ENCODE results near the gene BCL2L2.

BCL2L2 gene

DNA sequence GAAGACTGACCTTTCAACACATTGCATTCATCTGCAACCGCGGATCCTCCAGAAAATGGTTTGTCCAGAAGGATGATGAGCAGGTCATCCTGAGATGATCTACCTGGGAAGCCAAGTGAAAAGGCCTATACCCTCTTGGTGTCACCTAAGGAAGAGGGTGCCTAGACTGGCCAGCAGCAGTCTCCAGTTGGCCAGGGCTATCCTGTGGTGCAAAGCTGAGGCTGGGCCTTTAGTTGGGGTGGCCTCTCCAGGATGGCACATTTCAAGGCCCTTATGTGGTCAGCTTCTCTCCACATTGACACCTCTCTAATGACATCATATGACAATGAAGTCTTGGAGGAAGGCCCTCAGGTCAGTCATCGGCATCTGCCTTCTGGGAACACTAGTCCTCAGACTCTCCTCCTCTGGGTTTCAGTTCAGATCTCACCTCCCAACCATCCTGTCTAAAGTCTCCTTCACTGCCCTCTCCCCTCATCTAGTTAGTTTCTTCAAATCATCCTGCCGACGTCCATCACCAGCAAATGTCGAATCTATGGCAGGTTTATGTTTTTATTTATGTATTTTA lies 49.3 kb downstream of the BCL2L2 start:
- H3K23ac ChIP-seq (ENCODE audit: low read length), result no peak overlapping the region
- no peak overlapping the region for H3K4me2 ChIP-seq (ENCODE audit: low read length)
- H3K4ac ChIP-seq (ENCODE audit: low read depth, low read length), result no peak overlapping the region
- H3K27me3 ChIP-seq (ENCODE audit: insufficient read depth, low read length, poor library complexity), result no peaks in the 10 kb centered on the region
- H3K27ac ChIP-seq (ENCODE audit: low read depth, low read length), result no peak overlapping the region
- no peak overlapping the region for H3K56ac ChIP-seq (ENCODE audit: low read length)
- no peak overlapping the region for H2AK5ac ChIP-seq (ENCODE audit: low read length)
- no peak overlapping the region for H3K9ac ChIP-seq (ENCODE audit: low read length)
- no peaks in the 10 kb centered on the region for H3K79me2 ChIP-seq (ENCODE audit: control insufficient read depth, insufficient read depth, low read length)
- no peak overlapping the region for H2BK15ac ChIP-seq (replicated peaks; ENCODE audit: low read depth)
- H3K4me3 ChIP-seq (ENCODE audit: low read length), result no peak overlapping the region
- no peak for DNase-seq
- H3K18ac ChIP-seq (ENCODE audit: low read length), result no peak overlapping the region
- no peak overlapping the region for H2BK120ac ChIP-seq (ENCODE audit: low read depth, low read length)
- H3K79me1 ChIP-seq (ENCODE audit: low read length), result no peaks in the 10 kb centered on the region
- no peak overlapping the region for H2BK5ac ChIP-seq (ENCODE audit: low read length)
- H4K8ac ChIP-seq (ENCODE audit: low read depth, low read length), result no peak overlapping the region
- no CpG with 5 or more reads among the region's 6 CpGs for WGBS (ENCODE audit: extremely low coverage, insufficient coverage, low lambda C conversion rate)
- H3K4me1 ChIP-seq (ENCODE audit: control insufficient read depth, low read depth, low read length), result peaks cover 2% of the 10 kb centered on the region
- no peaks in the 10 kb centered on the region for H3K36me3 ChIP-seq (ENCODE audit: control insufficient read depth, insufficient read depth, low read length)
- no peak overlapping the region for H4K5ac ChIP-seq (ENCODE audit: low read length)

DNA sequence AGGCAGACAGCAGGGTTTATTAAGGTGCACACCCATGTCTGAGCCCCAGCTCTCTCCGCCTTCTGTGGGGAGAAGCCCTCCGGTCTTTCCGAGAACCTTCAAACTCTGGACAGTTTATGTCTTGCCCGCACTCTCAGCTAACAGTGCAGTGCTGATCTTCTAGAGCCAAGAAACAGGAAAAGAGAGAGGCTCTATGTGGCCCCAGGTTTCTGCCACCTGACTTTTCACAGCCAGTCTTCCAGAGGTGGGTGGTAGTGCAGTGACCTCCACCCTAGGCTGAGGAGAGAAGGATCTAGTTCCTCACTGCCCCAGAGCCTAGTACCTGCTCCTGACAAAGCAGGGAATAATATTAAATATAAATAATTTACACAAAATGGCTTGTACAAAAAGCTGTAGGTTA lies 50.0 kb downstream of the BCL2L2 start:
- no peak overlapping the region for H3K4me3 ChIP-seq (ENCODE audit: low read length)
- H2BK120ac ChIP-seq (ENCODE audit: low read depth, low read length), result no peak overlapping the region
- DNase-seq, result no peak
- WGBS (ENCODE audit: extremely low coverage, insufficient coverage, low lambda C conversion rate), result no CpG with 5 or more reads among the region's 4 CpGs
- H3K4me2 ChIP-seq (ENCODE audit: low read length), result no peak overlapping the region
- no peak overlapping the region for H3K4ac ChIP-seq (ENCODE audit: low read depth, low read length)
- H3K56ac ChIP-seq (ENCODE audit: low read length), result no peak overlapping the region
- peaks cover 2% of the 10 kb centered on the region for H3K4me1 ChIP-seq (ENCODE audit: control insufficient read depth, low read depth, low read length)
- H4K5ac ChIP-seq (ENCODE audit: low read length), result no peak overlapping the region
- no peak overlapping the region for H3K18ac ChIP-seq (ENCODE audit: low read length)
- no peak overlapping the region for H4K8ac ChIP-seq (ENCODE audit: low read depth, low read length)
- no peak overlapping the region for H3K27ac ChIP-seq (ENCODE audit: low read depth, low read length)
- H2AK5ac ChIP-seq (ENCODE audit: low read length), result no peak overlapping the region
- no peak overlapping the region for H3K9ac ChIP-seq (ENCODE audit: low read length)
- H3K79me2 ChIP-seq (ENCODE audit: control insufficient read depth, insufficient read depth, low read length), result no peaks in the 10 kb centered on the region
- H2BK5ac ChIP-seq (ENCODE audit: low read length), result no peak overlapping the region
- H3K27me3 ChIP-seq (ENCODE audit: insufficient read depth, low read length, poor library complexity), result no peaks in the 10 kb centered on the region
- no peak overlapping the region for H2BK15ac ChIP-seq (replicated peaks; ENCODE audit: low read depth)
- no peaks in the 10 kb centered on the region for H3K36me3 ChIP-seq (ENCODE audit: control insufficient read depth, insufficient read depth, low read length)
- no peak overlapping the region for H3K23ac ChIP-seq (ENCODE audit: low read length)
- H3K79me1 ChIP-seq (ENCODE audit: low read length), result peaks cover 1% of the 10 kb centered on the region

DNA sequence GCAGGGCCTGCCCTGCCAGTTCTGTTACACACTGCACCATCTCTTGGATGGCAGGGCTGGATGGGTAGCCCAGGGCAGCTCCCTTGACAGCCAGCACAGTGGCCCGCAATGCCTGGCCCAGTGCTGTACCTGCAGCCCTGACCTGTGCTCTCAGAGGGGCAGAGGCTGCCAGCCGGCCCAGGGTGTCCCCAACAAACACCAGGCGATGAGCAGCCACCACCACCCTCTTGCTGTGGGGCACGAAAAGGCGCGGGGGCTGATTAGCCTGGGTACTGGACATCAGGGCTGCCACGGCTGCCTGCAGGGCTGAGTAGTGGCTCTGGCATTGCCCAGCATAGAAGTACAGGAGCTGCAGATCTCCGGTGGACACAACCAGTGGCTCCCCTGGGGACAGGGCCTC lies 50.6 kb downstream of the BCL2L2 start:
- H3K9ac ChIP-seq (ENCODE audit: low read length), result no peak overlapping the region
- H3K27ac ChIP-seq (ENCODE audit: low read depth, low read length), result no peak overlapping the region
- peaks cover 6% of the 10 kb centered on the region for H3K79me1 ChIP-seq (ENCODE audit: low read length)
- H3K36me3 ChIP-seq (ENCODE audit: control insufficient read depth, insufficient read depth, low read length), result no peaks in the 10 kb centered on the region
- no peak overlapping the region for H4K8ac ChIP-seq (ENCODE audit: low read depth, low read length)
- WGBS (ENCODE audit: extremely low coverage, insufficient coverage, low lambda C conversion rate), result no CpG with 5 or more reads among the region's 8 CpGs
- no peaks in the 10 kb centered on the region for H3K27me3 ChIP-seq (ENCODE audit: insufficient read depth, low read length, poor library complexity)
- no peak overlapping the region for H2BK120ac ChIP-seq (ENCODE audit: low read depth, low read length)
- no peak overlapping the region for H2BK15ac ChIP-seq (replicated peaks; ENCODE audit: low read depth)
- no peak overlapping the region for H3K4ac ChIP-seq (ENCODE audit: low read depth, low read length)
- H4K5ac ChIP-seq (ENCODE audit: low read length), result no peak overlapping the region
- H2AK5ac ChIP-seq (ENCODE audit: low read length), result no peak overlapping the region
- no peak overlapping the region for H3K18ac ChIP-seq (ENCODE audit: low read length)
- H3K56ac ChIP-seq (ENCODE audit: low read length), result no peak overlapping the region
- no peak overlapping the region for H2BK5ac ChIP-seq (ENCODE audit: low read length)
- H3K4me1 ChIP-seq (ENCODE audit: control insufficient read depth, low read depth, low read length), result peaks cover 2% of the 10 kb centered on the region
- no peak overlapping the region for H3K23ac ChIP-seq (ENCODE audit: low read length)
- no peak for DNase-seq
- H3K4me3 ChIP-seq (ENCODE audit: low read length), result no peak overlapping the region
- no peaks in the 10 kb centered on the region for H3K79me2 ChIP-seq (ENCODE audit: control insufficient read depth, insufficient read depth, low read length)
- no peak overlapping the region for H3K4me2 ChIP-seq (ENCODE audit: low read length)

DNA sequence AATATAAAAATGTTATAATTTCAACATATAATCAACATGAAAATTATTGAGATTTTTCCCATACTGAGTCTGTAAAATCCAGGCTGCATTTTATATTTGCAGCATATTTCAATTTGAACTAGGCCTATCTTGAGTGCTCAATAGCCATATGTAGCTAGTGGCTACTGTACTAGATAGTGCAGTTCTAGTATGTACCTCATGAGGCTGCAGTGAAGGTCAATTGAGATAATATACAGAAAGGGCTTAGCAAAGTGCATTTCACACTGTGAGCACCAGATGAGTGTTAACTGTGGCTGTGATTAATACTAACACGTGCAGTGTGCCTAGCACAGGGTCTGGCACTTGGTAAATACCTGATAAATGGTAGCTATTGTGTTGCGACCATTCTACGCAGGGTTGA lies 51.4 kb downstream of the BCL2L2 start:
- no peak overlapping the region for H2BK15ac ChIP-seq (replicated peaks; ENCODE audit: low read depth)
- H3K79me1 ChIP-seq (ENCODE audit: low read length), result peaks cover 6% of the 10 kb centered on the region
- no peak overlapping the region for H3K23ac ChIP-seq (ENCODE audit: low read length)
- no peak overlapping the region for H3K18ac ChIP-seq (ENCODE audit: low read length)
- no peak overlapping the region for H3K56ac ChIP-seq (ENCODE audit: low read length)
- H3K4me3 ChIP-seq (ENCODE audit: low read length), result no peak overlapping the region
- no peaks in the 10 kb centered on the region for H3K79me2 ChIP-seq (ENCODE audit: control insufficient read depth, insufficient read depth, low read length)
- no peak for DNase-seq
- no peak overlapping the region for H3K27ac ChIP-seq (ENCODE audit: low read depth, low read length)
- peaks cover 2% of the 10 kb centered on the region for H3K4me1 ChIP-seq (ENCODE audit: control insufficient read depth, low read depth, low read length)
- no peak overlapping the region for H3K4me2 ChIP-seq (ENCODE audit: low read length)
- no CpG with 5 or more reads among the region's 3 CpGs for WGBS (ENCODE audit: extremely low coverage, insufficient coverage, low lambda C conversion rate)
- no peak overlapping the region for H2AK5ac ChIP-seq (ENCODE audit: low read length)
- H3K36me3 ChIP-seq (ENCODE audit: control insufficient read depth, insufficient read depth, low read length), result no peaks in the 10 kb centered on the region
- H2BK120ac ChIP-seq (ENCODE audit: low read depth, low read length), result no peak overlapping the region
- H3K4ac ChIP-seq (ENCODE audit: low read depth, low read length), result no peak overlapping the region
- H2BK5ac ChIP-seq (ENCODE audit: low read length), result no peak overlapping the region
- H3K27me3 ChIP-seq (ENCODE audit: insufficient read depth, low read length, poor library complexity), result no peaks in the 10 kb centered on the region
- no peak overlapping the region for H4K5ac ChIP-seq (ENCODE audit: low read length)
- no peak overlapping the region for H3K9ac ChIP-seq (ENCODE audit: low read length)
- H4K8ac ChIP-seq (ENCODE audit: low read depth, low read length), result no peak overlapping the region

DNA sequence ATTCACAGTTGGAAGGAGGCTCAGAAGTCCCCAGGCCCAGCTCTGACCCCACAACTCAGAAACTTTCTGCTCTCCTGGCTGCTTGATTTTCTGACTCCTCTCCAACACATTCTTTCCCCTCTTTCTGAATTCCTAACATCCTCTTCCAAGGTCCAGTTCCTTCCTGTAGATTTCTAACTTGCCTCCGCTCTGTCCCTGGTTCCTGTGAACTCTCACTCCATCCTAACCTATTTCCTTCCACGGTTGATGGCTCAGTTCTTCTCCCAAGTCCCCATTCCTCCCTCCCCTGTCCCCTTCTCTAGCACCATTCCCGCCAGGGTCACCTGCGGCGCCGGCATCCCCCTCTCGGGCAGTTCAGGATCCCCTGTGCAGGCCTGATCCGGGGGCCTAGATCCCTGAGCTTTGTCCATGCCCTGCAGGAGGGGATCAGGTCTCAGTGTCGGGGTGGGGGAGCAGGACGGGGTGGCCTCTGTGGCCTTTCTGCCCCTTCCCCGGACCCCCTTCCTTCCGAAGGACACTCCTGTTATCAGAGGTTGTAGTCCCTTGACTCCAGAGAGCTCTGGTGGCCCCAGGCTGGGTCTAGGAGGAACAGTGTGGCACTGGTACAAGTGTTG lies 52.0 kb downstream of the BCL2L2 start:
- Histone ChIP-seq H3K27me3 (ENCODE audit: insufficient read depth, low read length, poor library complexity) (no peaks in the 10 kb centered on the region), H3K18ac (ENCODE audit: low read length) (no peak overlapping the region), H3K27ac (ENCODE audit: low read depth, low read length) (no peak overlapping the region), H3K23ac (ENCODE audit: low read length) (no peak overlapping the region), H3K56ac (ENCODE audit: low read length) (no peak overlapping the region), H3K9ac (ENCODE audit: low read length) (no peak overlapping the region), H2AK5ac (ENCODE audit: low read length) (no peak overlapping the region), H3K4me2 (ENCODE audit: low read length) (no peak overlapping the region), H4K5ac (ENCODE audit: low read length) (no peak overlapping the region), H3K4ac (ENCODE audit: low read depth, low read length) (no peak overlapping the region), H2BK120ac (ENCODE audit: low read depth, low read length) (no peak overlapping the region), H3K4me3 (ENCODE audit: low read length) (no peak overlapping the region), H3K79me2 (ENCODE audit: control insufficient read depth, insufficient read depth, low read length) (no peaks in the 10 kb centered on the region), H2BK5ac (ENCODE audit: low read length) (no peak overlapping the region), H2BK15ac (replicated peaks; ENCODE audit: low read depth) (no peak overlapping the region), H4K8ac (ENCODE audit: low read depth, low read length) (no peak overlapping the region), H3K4me1 (ENCODE audit: control insufficient read depth, low read depth, low read length) (no peaks in the 10 kb centered on the region), H3K79me1 (ENCODE audit: low read length) (peaks cover 8% of the 10 kb centered on the region), H3K36me3 (ENCODE audit: control insufficient read depth, insufficient read depth, low read length) (no peaks in the 10 kb centered on the region)
- WGBS (ENCODE audit: extremely low coverage, insufficient coverage, low lambda C conversion rate), result no CpG with 5 or more reads among the region's 12 CpGs
- no peak for DNase-seq

DNA sequence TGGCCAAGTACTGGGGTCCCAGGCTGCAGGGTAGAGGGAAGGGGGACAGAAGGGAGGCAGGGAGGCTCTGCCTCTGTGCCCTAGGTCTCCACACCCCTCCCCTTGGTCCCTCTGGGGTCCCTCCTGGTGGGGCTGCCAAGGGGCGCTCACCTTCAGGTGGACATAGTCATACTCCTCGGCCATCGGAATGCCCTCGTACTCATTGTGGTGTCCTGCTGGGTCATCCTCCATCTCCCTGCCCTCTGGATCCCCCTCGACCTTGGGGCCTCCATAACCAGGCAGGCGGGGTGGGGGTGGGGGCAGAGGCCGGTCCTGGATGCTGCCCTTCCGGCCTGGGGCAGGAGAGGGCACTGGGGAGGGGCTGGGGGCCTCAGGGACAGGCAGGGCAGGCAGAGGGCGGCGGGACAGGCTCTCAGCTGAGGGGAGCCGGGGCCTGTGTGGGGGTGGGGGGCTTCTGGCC lies 52.6 kb downstream of the BCL2L2 start:
- DNase-seq, result no peak
- H4K8ac ChIP-seq (ENCODE audit: low read depth, low read length), result no peak overlapping the region
- H3K4me1 ChIP-seq (ENCODE audit: control insufficient read depth, low read depth, low read length), result peaks cover 2% of the 10 kb centered on the region
- no peak overlapping the region for H2BK15ac ChIP-seq (replicated peaks; ENCODE audit: low read depth)
- H3K27ac ChIP-seq (ENCODE audit: low read depth, low read length), result no peak overlapping the region
- no peak overlapping the region for H3K23ac ChIP-seq (ENCODE audit: low read length)
- WGBS (ENCODE audit: extremely low coverage, insufficient coverage, low lambda C conversion rate), result no CpG with 5 or more reads among the region's 11 CpGs
- H2BK5ac ChIP-seq (ENCODE audit: low read length), result no peak overlapping the region
- H3K18ac ChIP-seq (ENCODE audit: low read length), result no peak overlapping the region
- H3K36me3 ChIP-seq (ENCODE audit: control insufficient read depth, insufficient read depth, low read length), result no peaks in the 10 kb centered on the region
- no peak overlapping the region for H4K5ac ChIP-seq (ENCODE audit: low read length)
- H3K79me1 ChIP-seq (ENCODE audit: low read length), result peaks cover 8% of the 10 kb centered on the region
- no peak overlapping the region for H2BK120ac ChIP-seq (ENCODE audit: low read depth, low read length)
- H3K4me3 ChIP-seq (ENCODE audit: low read length), result no peak overlapping the region
- H3K9ac ChIP-seq (ENCODE audit: low read length), result no peak overlapping the region
- H3K79me2 ChIP-seq (ENCODE audit: control insufficient read depth, insufficient read depth, low read length), result peaks cover 2% of the 10 kb centered on the region
- H3K4ac ChIP-seq (ENCODE audit: low read depth, low read length), result no peak overlapping the region
- H3K56ac ChIP-seq (ENCODE audit: low read length), result no peak overlapping the region
- H3K27me3 ChIP-seq (ENCODE audit: insufficient read depth, low read length, poor library complexity), result no peaks in the 10 kb centered on the region
- no peak overlapping the region for H2AK5ac ChIP-seq (ENCODE audit: low read length)
- H3K4me2 ChIP-seq (ENCODE audit: low read length), result no peak overlapping the region

Measured in mesendoderm (in vitro differentiated cells).